ENCODE data around the gene UIMC1. TPM values are rescaled to one million over a fixed set of nuclear protein-coding genes. Genes with fewer than 3 reads are reported as not detected.

Gene UIMC1
- total RNA-seq, 1 donor from 2014 or later = 45.2 TPM

- Mint-ChIP-seq H3K27me3 (ENCODE audit: low read depth) (no peaks in the 10 kb centered on the region), H3K9me3 (peaks cover 7% of the 10 kb centered on the region), H3K4me3 (no peak overlapping the region), H3K27ac (no peak overlapping the region), H3K36me3 (peaks cover 38% of the 10 kb centered on the region), H3K4me1 (peaks cover 9% of the 10 kb centered on the region)
- DNase-seq (ENCODE audit: low spot score in 2 of 2, unreplicated experiment in 2 of 2) = no peak
- no peak for TF ChIP-seq CTCF (IDR thresholded peaks at IDR 0.05; ENCODE audit: unreplicated experiment)
These were observed 22.9 kb upstream of the UIMC1 start for GRCh38 chr5:177029498-177029897.

- no peak overlapping the region for H3K27ac Mint-ChIP-seq
- peaks cover 18% of the 10 kb centered on the region for H3K4me1 Mint-ChIP-seq
- H3K4me3 Mint-ChIP-seq = no peak overlapping the region
- TF ChIP-seq CTCF (IDR thresholded peaks at IDR 0.05; ENCODE audit: unreplicated experiment) = no peak
- no peaks in the 10 kb centered on the region for H3K27me3 Mint-ChIP-seq (ENCODE audit: low read depth)
- DNase-seq (ENCODE audit: low spot score in 2 of 2, unreplicated experiment in 2 of 2) = no peak
- H3K36me3 Mint-ChIP-seq = peaks cover 30% of the 10 kb centered on the region
- H3K9me3 Mint-ChIP-seq = peaks cover 7% of the 10 kb centered on the region
These were observed 21.1 kb upstream of the UIMC1 start for GRCh38 chr5:177027665-177028064.

GRCh38 chr5:177025101-177025601, 18.6 kb upstream of the UIMC1 start:
- H3K36me3 Mint-ChIP-seq = peaks cover 20% of the 10 kb centered on the region
- H3K27me3 Mint-ChIP-seq (ENCODE audit: low read depth) = no peaks in the 10 kb centered on the region
- H3K4me3 Mint-ChIP-seq = no peak overlapping the region
- no peaks in the 10 kb centered on the region for H3K9me3 Mint-ChIP-seq
- peak overlapping the region; percentile 39 for H3K27ac Mint-ChIP-seq
- peaks cover 26% of the 10 kb centered on the region for H3K4me1 Mint-ChIP-seq
- TF ChIP-seq CTCF (IDR thresholded peaks at IDR 0.05; ENCODE audit: unreplicated experiment) = no peak
- no peak for DNase-seq (ENCODE audit: low spot score in 2 of 2, unreplicated experiment in 2 of 2)

GRCh38 chr5:177024559-177024958, 18.0 kb upstream of the UIMC1 start:
- TF ChIP-seq CTCF (IDR thresholded peaks at IDR 0.05; ENCODE audit: unreplicated experiment) = no peak
- no peak for DNase-seq (ENCODE audit: low spot score in 2 of 2, unreplicated experiment in 2 of 2)
- Mint-ChIP-seq H3K9me3 (no peaks in the 10 kb centered on the region), H3K27ac (peak overlapping the region; percentile 32), H3K27me3 (ENCODE audit: low read depth) (no peaks in the 10 kb centered on the region), H3K4me3 (no peak overlapping the region), H3K36me3 (peaks cover 16% of the 10 kb centered on the region), H3K4me1 (peaks cover 26% of the 10 kb centered on the region)

GRCh38 chr5:177023303-177023664, 16.7 kb upstream of the UIMC1 start:
- peak overlapping the region; percentile 99 for H3K27ac Mint-ChIP-seq
- no peaks in the 10 kb centered on the region for H3K27me3 Mint-ChIP-seq (ENCODE audit: low read depth)
- no peak for TF ChIP-seq CTCF (IDR thresholded peaks at IDR 0.05; ENCODE audit: unreplicated experiment)
- DNase-seq (ENCODE audit: low spot score in 2 of 2, unreplicated experiment in 2 of 2) = no peak
- H3K9me3 Mint-ChIP-seq = no peaks in the 10 kb centered on the region
- peaks cover 26% of the 10 kb centered on the region for H3K4me1 Mint-ChIP-seq
- H3K36me3 Mint-ChIP-seq = peaks cover 11% of the 10 kb centered on the region
- H3K4me3 Mint-ChIP-seq = peak overlapping the region; percentile 99
